NCI-H146 treated with DMSO at 0.1 percent for 48 hours (cell line): ENCODE data around the gene SLC26A1.

Source experiments
- DNase-seq: peaks from one replicate; lab custom pipeline; 2025; ENCODE audit not compliant: unreplicated experiment; lab: John Stamatoyannopoulos, UW

The SLC26A1 gene

GRCh38 chr4:993111-994029 lies at the start of gene SLC26A1:
Gene SLC26A1 (minus strand): TSS chr4:993404. CDS start chr4:991703, 1,701 bp downstream.
- no peak for DNase-seq

GRCh38 chr4:1042352-1043055 lies 49.3 kb upstream of the SLC26A1 start:
- DNase-seq, result no peak

- no peak for DNase-seq
Observed at GRCh38 chr4:1041936-1042330, 48.7 kb upstream of the SLC26A1 start.

- no peak for DNase-seq
Observed at GRCh38 chr4:1041147-1041935, 48.1 kb upstream of the SLC26A1 start.

GRCh38 chr4:1040344-1041146 lies 47.3 kb upstream of the SLC26A1 start:
- DNase-seq, result no peak

GRCh38 chr4:1039493-1040343 lies 46.5 kb upstream of the SLC26A1 start:
- no peak for DNase-seq

GRCh38 chr4:1038948-1039492 lies 45.8 kb upstream of the SLC26A1 start:
- DNase-seq, result no peak

- no peak for DNase-seq
Observed at GRCh38 chr4:1036976-1037810, 44.0 kb upstream of the SLC26A1 start.

GRCh38 chr4:1036095-1036494 lies 42.9 kb upstream of the SLC26A1 start:
- DNase-seq, result no peak

- DNase-seq, result no peak
Observed at GRCh38 chr4:1035510-1035909, 42.3 kb upstream of the SLC26A1 start.

- DNase-seq, result no peak
Observed at GRCh38 chr4:1033840-1034551, 40.8 kb upstream of the SLC26A1 start.

- DNase-seq, result no peak
Observed at GRCh38 chr4:1032861-1033260, 39.7 kb upstream of the SLC26A1 start.

GRCh38 chr4:1031956-1032795 lies 39.0 kb upstream of the SLC26A1 start:
- no peak for DNase-seq

- DNase-seq, result no peak
Observed at GRCh38 chr4:1031346-1031745, 38.1 kb upstream of the SLC26A1 start.

- no peak for DNase-seq
Observed at GRCh38 chr4:1030559-1030958, 37.4 kb upstream of the SLC26A1 start.

GRCh38 chr4:1030031-1030430 lies 36.8 kb upstream of the SLC26A1 start:
- DNase-seq, result no peak

- no peak for DNase-seq
Observed at GRCh38 chr4:1029529-1029928, 36.3 kb upstream of the SLC26A1 start.
